K562 (cell line): ENCODE measurements around the gene TBPL2. TPM values are rescaled to one million over a fixed set of nuclear protein-coding genes. Genes with fewer than 3 reads are reported as not detected.
A peak's percentile ranks its signal among the peaks of the same experiment; 100 is the strongest.

Source experiments
- ATAC-seq: fragments of 200-7000 bp; cut with Tn5 transposase; 3 replicates; pipeline ENCODE4 v1.9.1; 2020; ENCODE audit warnings: moderate library complexity
- Bru-seq: library from RNA; stranded (reverse); fragments of 400-500 nt; gene quantifications from one replicate; lab custom pipeline; 2021; lab: Mats Ljungman, UMichigan
- BruChase-seq, 2 experiments: library from RNA; stranded (reverse); fragments of 400-500 nt; gene quantifications; one replicate each; lab custom pipeline; 2021; lab: Mats Ljungman, UMichigan
- BruUV-seq: library from RNA; stranded (reverse); fragments of 400-500 nt; replicated peaks from 2 replicates; lab custom pipeline; 2021; lab: Mats Ljungman, UMichigan
- CTCF ChIA-PET: fragments of 300-600 bp; formaldehyde crosslinking; extraction: SDS; loops from one replicate; lab custom pipeline; 2021; ENCODE audit warnings: low intra/inter-chr PET ratio; lab: Yijun Ruan, JAX
- POLR2A ChIA-PET: fragments of 300-600, 350-650 bp; sonication (Branson Sonifier 250); formaldehyde crosslinking; extraction: SDS; loops from one replicate; lab custom pipeline; 2021; ENCODE audit warnings: antibody characterized with exemption, inconsistent platforms; lab: Yijun Ruan, JAX
- DNase-seq, 4 experiments: peaks; one replicate each; pipeline versions ENCODE4 v3.0.0 to v3.0.0-alpha.2; 2011 to 2018; ENCODE audit warnings: low spot score in 3 of 4, mixed read lengths in 3 of 4; ENCODE audit errors: extremely low read depth in 1 of 4
- FAIRE-seq: peaks from 2 replicates; lab custom pipeline; 2011; peaks lifted over from hg19 to GRCh38; lab: Jason Lieb, UNC
- H2AFZ ChIP-seq: 2 replicates; pipeline ENCODE4 v1.6.0; 2011; ENCODE audit warnings: low read depth, low read length, control low read depth, inconsistent platforms
- H3K27ac ChIP-seq: fragments of 200-600 bp; 3 replicates; pipeline ENCODE4 v1.8.0; 2011; ENCODE audit warnings: low read depth, mild to moderate bottlenecking, control low read depth, inconsistent platforms, low read length, moderate library complexity, mixed read lengths; ENCODE audit errors: extremely low read depth
- H3K27me3 ChIP-seq, 2 experiments: fragments of 300-600 bp in 1 of 2; 2 replicates in 1 of 2; 3 replicates in 1 of 2; pipeline versions ENCODE4 v1.6.0 to v1.8.0; 2011; ENCODE audit warnings: inconsistent platforms in 2 of 2, low read length in 2 of 2, mild to moderate bottlenecking in 1 of 2, mixed read lengths in 1 of 2, moderate library complexity in 1 of 2; ENCODE audit not compliant: control insufficient read depth in 2 of 2, insufficient read depth in 2 of 2
- H3K36me3 ChIP-seq: fragments of 300-600 bp; 3 replicates; pipeline ENCODE4 v1.8.0; 2011; ENCODE audit warnings: mild to moderate bottlenecking, low read length, inconsistent platforms; ENCODE audit not compliant: control insufficient read depth, insufficient read depth
- H3K4me1 ChIP-seq, 2 experiments: fragments of 200-600 bp in 1 of 2; replicated peaks in 1 of 2; 2 replicates in 1 of 2; 3 replicates in 1 of 2; pipeline versions ENCODE4 v1.5.1 to v1.8.0; 2011; ENCODE audit warnings: inconsistent platforms in 2 of 2, low read length in 2 of 2, mild to moderate bottlenecking in 1 of 2, mixed read lengths in 1 of 2, moderate library complexity in 1 of 2; ENCODE audit not compliant: control insufficient read depth in 2 of 2, insufficient read depth in 2 of 2
- H3K4me2 ChIP-seq: 2 replicates; pipeline ENCODE4 v1.6.1; 2011; ENCODE audit warnings: low read length, control low read depth, inconsistent platforms, mixed read lengths; ENCODE audit not compliant: insufficient read depth
- H3K4me3 ChIP-seq: fragments of 200-600 bp; sonication (generic), shearing (Covaris generic); 2 replicates; pipeline ENCODE4 v1.5.1; 2016; ENCODE audit warnings: control low read depth, inconsistent platforms
- H3K79me2 ChIP-seq: fragments of 200-600 bp; 3 replicates; pipeline ENCODE4 v1.8.0; 2011; ENCODE audit warnings: low read length, inconsistent platforms; ENCODE audit not compliant: control insufficient read depth, insufficient read depth
- H3K9ac ChIP-seq, 2 experiments: 2 replicates each; pipeline versions ENCODE4 v1.6.0 to v1.6.1; 2011; ENCODE audit warnings: low read depth in 2 of 2, low read length in 2 of 2, control low read depth in 1 of 2, inconsistent platforms in 1 of 2, mild to moderate bottlenecking in 1 of 2, mixed read lengths in 1 of 2; ENCODE audit not compliant: insufficient read depth in 1 of 2
- H3K9me1 ChIP-seq: one replicate; pipeline ENCODE4 v1.6.0; 2011; ENCODE audit warnings: inconsistent platforms, mild to moderate bottlenecking, low read length, moderate library complexity; ENCODE audit not compliant: control insufficient read depth, insufficient read depth
- H3K9me3 ChIP-seq: replicated peaks from 2 replicates; pipeline ENCODE4 v1.5.1; 2011; ENCODE audit warnings: low read depth, low read length, inconsistent platforms; ENCODE audit not compliant: control insufficient read depth, insufficient read depth
- H4K20me1 ChIP-seq: replicated peaks from 2 replicates; pipeline ENCODE4 v1.6.1; 2011; ENCODE audit warnings: low read length, inconsistent platforms, mixed read lengths; ENCODE audit not compliant: control insufficient read depth, insufficient read depth
- FUS ChIP-seq: fragments of 200-400 bp; formaldehyde crosslinking; optimal IDR thresholded peaks from 2 replicates; pipeline ENCODE3; 2017; ENCODE audit warnings: low read depth, low read length
- KLF1 ChIP-seq: fragments of 450-650 bp; IDR thresholded peaks from 2 replicates; pipeline ENCODE4 v1.6.1; 2016; ENCODE audit warnings: missing genetic modification characterization, missing compliant biosample characterization
- WGBS: fragments of 100-300 bp; shearing (Covaris generic); methylation state at CpG from one replicate; pipeline ENCODE4 v1.1.6; 2016; ENCODE audit warnings: low coverage, mixed read lengths; ENCODE audit not compliant: insufficient coverage; ENCODE audit errors: missing lambda C conversion rate; 5-methylcytosine and 5-hydroxymethylcytosine counted together
- in situ Hi-C: fragments of 300-500 bp; cut with MboI; formaldehyde crosslinking; loops from 4 replicates; pipeline ENCODE4 v1.15.0; 2018; ENCODE audit warnings: inconsistent platforms, mixed read lengths
- intact Hi-C: fragments of 100-400 bp; cut with micrococcal nuclease; formaldehyde crosslinking; loops from 2 replicates; pipeline ENCODE4 v1.14.2; 2022
- long read RNA-seq, 3 experiments: library from polyadenylated mRNA in 2 of 3; library from RNA in 1 of 3; unstranded in 2 of 3; stranded (forward) in 1 of 3; transcript quantifications; one replicate each; pipeline ENCODE4 v2.0.0, GENCODE V29; 2019 to 2022
- polyA minus RNA-seq, 3 experiments: library from RNA; depleted of rRNA, polyadenylated mRNA; stranded (reverse); fragments of >200 nt; gene quantifications; 2 replicates each; pipeline ENCODE4 v1.2.3, GENCODE V29; 2011
- polyA plus RNA-seq, 8 experiments: library from polyadenylated mRNA; depleted of rRNA in 4 of 8; stranded (reverse) in 5 of 8; unstranded in 3 of 8; fragments of >200 nt; fragmentation: Nextera tagmentation in 2 of 8; fragmentation: Illumina TruSeq in 1 of 8; extraction: Ambion mirVana in 2 of 8; extraction: Trizol in 1 of 8; gene quantifications; 2 replicates each; pipeline versions ENCODE4 v1.2.1 to v1.2.3, GENCODE V29; 2011 to 2014; ENCODE audit warnings: inconsistent platforms in 1 of 8, missing spikeins in 1 of 8
- total RNA-seq, 7 experiments: library from RNA; depleted of rRNA in 6 of 7; stranded (reverse); fragments of >200 nt in 6 of 7; fragmentation: Illumina TruSeq in 2 of 7; extraction: Trizol in 2 of 7; gene quantifications; 2 replicates each; pipeline versions ENCODE4 v1.2.1 to v1.2.3, GENCODE V29; 2011 to 2021; ENCODE audit warnings: low replicate concordance in 1 of 7
- TF ChIP-seq, protein P1 (sequence below), 3 experiments: IDR thresholded peaks in 2 of 3; conservative IDR thresholded peaks in 1 of 3; 2 replicates each; pipeline ENCODE4 v1.5.1; 2011 to 2012; ENCODE audit warnings: low read length in 3 of 3, mild to moderate bottlenecking in 3 of 3, control low read depth in 2 of 3, improper control_type of control experiment in 1 of 3, inconsistent platforms in 1 of 3, low read depth in 1 of 3, mixed read lengths in 1 of 3, moderate library complexity in 1 of 3; ENCODE audit not compliant: insufficient read depth in 2 of 3

TBPL2 gene
- not detected in 2 replicates for total RNA-seq (2011; cell fraction: chromatin; rRNA removed; ENCODE audit: low replicate concordance)
- not detected in 2 replicates for total RNA-seq (2011; cell fraction: nucleolus; rRNA removed)
- total RNA-seq (2011; cell fraction: nucleoplasm; rRNA removed): not detected in 2 replicates
- total RNA-seq (2014; rRNA removed) (not detected in 2 replicates), total RNA-seq (2014; rRNA removed; fragmentation: Illumina TruSeq; extraction: Trizol) (not detected in 2 replicates), total RNA-seq (2015; rRNA removed; fragmentation: Illumina TruSeq; extraction: Trizol) (not detected in 2 replicates), total RNA-seq (2021) (not detected in 2 replicates), polyA plus RNA-seq (2011; rRNA removed) (not detected in 2 replicates), polyA plus RNA-seq (2014; fragmentation: Illumina TruSeq; extraction: Trizol) (not detected in 2 replicates), polyA plus RNA-seq (2014; fragmentation: Nextera tagmentation; extraction: Ambion mirVana) (not detected), polyA plus RNA-seq (2014; rRNA removed) (not detected in 2 replicates), polyA minus RNA-seq (2011; rRNA and poly(A)+ RNA removed) (not detected in 2 replicates), Bru-seq, nascent RNA (not detected), BruChase-seq, experiment 1, labeled RNA remaining after a 2-hour chase (percentile 1 among the genes with signal in this experiment), BruChase-seq, experiment 2, labeled RNA remaining after a 6-hour chase (not detected)
- polyA plus RNA-seq (2011; cell fraction: cytosol; rRNA removed): not detected in 2 replicates
- not detected in 2 replicates for polyA plus RNA-seq (2011; cell fraction: nucleus; rRNA removed)
- polyA plus RNA-seq (2012): not detected in 2 replicates
- not detected in 2 replicates for polyA minus RNA-seq (2011; cell fraction: cytosol; rRNA and poly(A)+ RNA removed)
- not detected in 2 replicates for polyA minus RNA-seq (2011; cell fraction: nucleus; rRNA and poly(A)+ RNA removed)
- long read RNA-seq, experiment 1: 0 reads
- long read RNA-seq, experiment 2: 0 reads
- long read RNA-seq, experiment 3: 0 reads

DNA sequence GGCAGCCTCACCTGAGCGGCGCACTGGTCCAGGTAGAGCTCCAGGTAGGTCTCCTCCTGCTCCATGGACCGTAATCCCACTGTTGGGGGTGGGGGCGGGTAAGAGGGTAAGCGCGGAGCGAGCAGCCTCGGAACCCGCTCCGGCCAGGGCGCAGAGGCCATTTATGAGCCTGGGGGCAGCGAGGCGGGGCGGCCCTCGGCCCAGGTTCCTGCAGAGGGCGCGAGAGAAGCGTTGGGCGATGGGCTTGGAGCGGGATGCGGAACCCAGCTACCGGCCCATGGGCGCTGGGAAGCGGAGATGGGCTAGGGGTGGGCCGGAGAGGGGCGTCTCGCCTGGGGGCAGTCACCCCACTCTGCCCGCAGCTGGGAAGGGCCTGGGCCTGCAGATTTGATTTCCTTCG, at the start of gene TBPL2:
TSS of gene TBPL2 (minus strand) at position 232 of the 400 bp plus-strand sequence. CDS start at position 65, 167 bp downstream.
- in situ Hi-C loops (loop anchor here (10.0 kb wide), 1 partner anchor 1034 kb away; no protein-coding TSS in a partner anchor), intact Hi-C loops (loop anchor here (10.0 kb wide), 2 partner anchors 254 to 284 kb away; no protein-coding TSS in a partner anchor)
- TF ChIP-seq KLF1 (tag) (no peak), FUS (no peak)
- TF ChIP-seq, protein P1, sequence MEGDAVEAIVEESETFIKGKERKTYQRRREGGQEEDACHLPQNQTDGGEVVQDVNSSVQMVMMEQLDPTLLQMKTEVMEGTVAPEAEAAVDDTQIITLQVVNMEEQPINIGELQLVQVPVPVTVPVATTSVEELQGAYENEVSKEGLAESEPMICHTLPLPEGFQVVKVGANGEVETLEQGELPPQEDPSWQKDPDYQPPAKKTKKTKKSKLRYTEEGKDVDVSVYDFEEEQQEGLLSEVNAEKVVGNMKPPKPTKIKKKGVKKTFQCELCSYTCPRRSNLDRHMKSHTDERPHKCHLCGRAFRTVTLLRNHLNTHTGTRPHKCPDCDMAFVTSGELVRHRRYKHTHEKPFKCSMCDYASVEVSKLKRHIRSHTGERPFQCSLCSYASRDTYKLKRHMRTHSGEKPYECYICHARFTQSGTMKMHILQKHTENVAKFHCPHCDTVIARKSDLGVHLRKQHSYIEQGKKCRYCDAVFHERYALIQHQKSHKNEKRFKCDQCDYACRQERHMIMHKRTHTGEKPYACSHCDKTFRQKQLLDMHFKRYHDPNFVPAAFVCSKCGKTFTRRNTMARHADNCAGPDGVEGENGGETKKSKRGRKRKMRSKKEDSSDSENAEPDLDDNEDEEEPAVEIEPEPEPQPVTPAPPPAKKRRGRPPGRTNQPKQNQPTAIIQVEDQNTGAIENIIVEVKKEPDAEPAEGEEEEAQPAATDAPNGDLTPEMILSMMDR (IDR thresholded peaks at IDR 0.05 in 2 of 3, conservative IDR thresholded peaks at IDR 0.05 in 1 of 3; ENCODE audit: insufficient read depth in 2 of 3, low read depth in 1 of 3, low read length in 3 of 3): peak in 2 of 3 experiments; percentile 7 to 9; a peak in 1 of 6 replicates
- Histone ChIP-seq H3K9ac (no peak within 1 kb of the TSS), H4K20me1 (no peaks in the 10 kb centered on the region), H2AFZ (no peak within 1 kb of the TSS), H3K27ac (no peak within 1 kb of the TSS), H3K4me3 (no peak within 1 kb of the TSS), H3K4me2 (no peak within 1 kb of the TSS), H3K4me1 (peaks cover 0 to 4% of the 10 kb centered on the region in 2 experiments; a peak in 2 of 5 replicates), H3K79me2 (no peaks in the 10 kb centered on the region), H3K9me1 (no peaks in the 10 kb centered on the region), H3K27me3 (peaks cover 0 to 4% of the 10 kb centered on the region in 2 experiments; a peak in 1 of 5 replicates), H3K9me3 (no peaks in the 10 kb centered on the region), H3K36me3 (no peaks in the 10 kb centered on the region)
- ChIA-PET POLR2A (interaction anchor here (1.0 kb wide), 1 partner anchor 10 kb away, joined by 3 read pairs; no protein-coding TSS in a partner anchor), CTCF (interaction anchor here (0.7 kb wide), 1 partner anchor 119 kb away, joined by 3 read pairs; no protein-coding TSS in a partner anchor)
- 44% methylated on average over 16 of the region's 29 CpGs for WGBS
- ATAC-seq: no peak
- no TSS peak for BruUV-seq
- no peak for FAIRE-seq
- no peak for DNase-seq
